Progenitor cell of endocrine pancreas (in vitro differentiated cells): ENCODE results near the gene TMPRSS11A. TPM values are rescaled to one million over a fixed set of nuclear protein-coding genes. Genes with fewer than 3 reads are reported as not detected.

ENCODE experiments used
- DNase-seq: peaks from one replicate; pipeline ENCODE4 v3.0.0; 2021; ENCODE audit warnings: low spot score; ENCODE audit not compliant: unreplicated experiment
- H3K27ac Mint-ChIP-seq: 2 replicates; pipeline ENCODE4 v1.8.0; 2021; ENCODE audit warnings: mild to moderate bottlenecking, moderate library complexity, mixed read lengths
- H3K27me3 Mint-ChIP-seq: 2 replicates; pipeline ENCODE4 v1.8.0; 2021; ENCODE audit warnings: mixed read lengths
- H3K36me3 Mint-ChIP-seq: 2 replicates; pipeline ENCODE4 v1.8.0; 2022; ENCODE audit warnings: mixed read lengths; ENCODE audit not compliant: insufficient read depth
- H3K4me1 Mint-ChIP-seq: 2 replicates; pipeline ENCODE4 v1.8.0; 2021; ENCODE audit warnings: low read depth, mixed read lengths
- H3K4me3 Mint-ChIP-seq: 2 replicates; pipeline ENCODE4 v1.8.0; 2021; ENCODE audit warnings: low read depth, mild to moderate bottlenecking, moderate library complexity, mixed read lengths
- H3K9me3 Mint-ChIP-seq: 2 replicates; pipeline ENCODE4 v1.8.0; 2021; ENCODE audit warnings: low read depth, mixed read lengths
- CTCF ChIP-seq: fragments of 200-600 bp; sonication (generic); IDR thresholded peaks from one replicate; pipeline ENCODE4 v1.5.0; 2021; ENCODE audit warnings: antibody characterized with exemption, mild to moderate bottlenecking; ENCODE audit not compliant: unreplicated experiment
- total RNA-seq: library from RNA; stranded (reverse); gene quantifications from 2 replicates; pipeline ENCODE4 v1.2.1, GENCODE V29; 2021

The TMPRSS11A gene
- total RNA-seq, 1 donor from 2014 or later, result not detected

GRCh38 chr4:67874986-67875385, 88.3 kb downstream of the TMPRSS11A start:
- no peak for DNase-seq
- H3K36me3 Mint-ChIP-seq, result no peaks in the 10 kb centered on the region

DNA sequence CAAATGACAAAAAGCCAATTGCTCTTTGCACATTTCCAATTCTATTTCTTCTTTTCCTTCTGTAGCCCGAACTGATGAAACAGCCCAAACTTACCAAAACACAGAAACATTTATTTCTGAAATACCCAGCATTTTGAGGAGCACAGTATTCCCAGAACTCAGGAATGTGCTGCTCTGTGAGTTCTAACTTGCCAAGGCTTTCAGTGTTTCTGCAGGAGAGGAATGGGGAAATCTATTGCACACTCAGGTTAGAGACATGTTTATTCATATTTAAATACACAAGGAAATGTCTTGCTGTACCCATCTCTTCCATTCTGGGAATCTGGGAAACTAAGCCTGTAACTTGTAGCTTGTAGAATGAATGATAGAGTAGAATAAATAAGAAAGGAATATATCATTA, 90.2 kb downstream of the TMPRSS11A start:
- Mint-ChIP-seq H3K27ac (no peak overlapping the region), H3K4me1 (no peaks in the 10 kb centered on the region), H3K9me3 (no peaks in the 10 kb centered on the region), H3K27me3 (no peaks in the 10 kb centered on the region), H3K4me3 (no peak overlapping the region), H3K36me3 (no peaks in the 10 kb centered on the region)
- TF ChIP-seq CTCF, result no peak
- DNase-seq, result no peak

More at GRCh38 chr4:67874986-67875385, 88.3 kb downstream of the TMPRSS11A start:
- H3K9me3 Mint-ChIP-seq, result peaks cover 3% of the 10 kb centered on the region
- H3K4me3 Mint-ChIP-seq, result no peak overlapping the region
- no peak for TF ChIP-seq CTCF
- no peaks in the 10 kb centered on the region for H3K27me3 Mint-ChIP-seq
- H3K27ac Mint-ChIP-seq, result no peak overlapping the region
- no peaks in the 10 kb centered on the region for H3K4me1 Mint-ChIP-seq

DNA sequence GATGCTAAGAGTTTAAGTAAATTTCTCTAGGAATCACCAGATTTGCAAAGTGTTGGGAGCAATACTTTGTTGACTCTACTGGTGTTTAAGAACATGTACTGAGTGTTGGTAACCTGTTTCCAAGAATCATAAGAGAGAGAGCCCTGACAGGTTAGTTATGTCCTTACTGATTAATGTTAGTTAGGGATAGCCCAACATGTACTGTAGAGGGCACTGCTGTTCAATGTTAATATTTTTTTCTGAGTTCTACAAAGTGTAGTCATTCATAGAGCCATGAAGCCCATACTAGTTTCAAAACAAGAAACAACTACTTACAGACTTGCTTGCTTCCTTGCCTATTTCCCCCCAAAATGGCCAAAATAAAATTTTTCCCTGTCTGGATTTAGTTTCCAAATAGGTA, 91.4 kb downstream of the TMPRSS11A start:
- DNase-seq, result no peak
- Mint-ChIP-seq H3K4me1 (no peaks in the 10 kb centered on the region), H3K9me3 (peaks cover 6% of the 10 kb centered on the region), H3K27me3 (no peaks in the 10 kb centered on the region), H3K27ac (no peak overlapping the region), H3K36me3 (no peaks in the 10 kb centered on the region), H3K4me3 (no peak overlapping the region)
- TF ChIP-seq CTCF, result peak; percentile 50

GRCh38 chr4:67869580-67870190, 93.6 kb downstream of the TMPRSS11A start:
- Mint-ChIP-seq H3K4me1 (no peaks in the 10 kb centered on the region), H3K4me3 (no peak overlapping the region), H3K9me3 (peaks cover 15% of the 10 kb centered on the region), H3K36me3 (no peaks in the 10 kb centered on the region), H3K27me3 (no peaks in the 10 kb centered on the region), H3K27ac (no peak overlapping the region)
- TF ChIP-seq CTCF, result no peak
- DNase-seq, result no peak

- DNase-seq, result no peak
- H3K27me3 Mint-ChIP-seq, result no peaks in the 10 kb centered on the region
- H3K27ac Mint-ChIP-seq, result no peak overlapping the region
- no peaks in the 10 kb centered on the region for H3K36me3 Mint-ChIP-seq
- no peak overlapping the region for H3K4me3 Mint-ChIP-seq
- no peaks in the 10 kb centered on the region for H3K4me1 Mint-ChIP-seq
- no peak for TF ChIP-seq CTCF
- peaks cover 8% of the 10 kb centered on the region for H3K9me3 Mint-ChIP-seq
Measured at GRCh38 chr4:67861513-67861912, 101.8 kb downstream of the TMPRSS11A start.

Other genes starting within 250 kb of the TMPRSS11A start
- gene GNRHR, start 209.1 kb downstream of the TMPRSS11A start, total RNA-seq, result not detected in 2 replicates
- not detected in 2 replicates for gene TMPRSS11D, start 79.5 kb downstream of the TMPRSS11A start, total RNA-seq
- not detected in 2 replicates for gene TMPRSS11F, start 166.4 kb upstream of the TMPRSS11A start, total RNA-seq